B cell (primary cell): ENCODE results near the gene KMT2C. TPM values are rescaled to one million over a fixed set of nuclear protein-coding genes. Genes with fewer than 3 reads are reported as not detected.

Experiments
- ATAC-seq: fragments of 200-7000 bp; cut with Tn5 transposase; one replicate; pipeline ENCODE4 v1.10.0; 2021; ENCODE audit warnings: low read depth, mild to moderate bottlenecking, moderate number of reproducible peaks, moderate library complexity
- CTCF ChIA-PET: fragments of 350-600 bp; sonication (Branson Sonifier 250); formaldehyde crosslinking; loops from one replicate; lab custom pipeline; 2021; ENCODE audit warnings: antibody characterized with exemption, inconsistent platforms; lab: Charles Lee
- POLR2A ChIA-PET: fragments of 350-600 bp; sonication (Branson Sonifier 250); formaldehyde crosslinking; loops from one replicate; lab custom pipeline; 2021; ENCODE audit warnings: antibody characterized with exemption; lab: Charles Lee
- DNase-seq: peaks from one replicate; pipeline ENCODE4 v3.0.0; 2013
- H2AFZ ChIP-seq: 2 replicates; pipeline ENCODE4 v1.6.1; 2012; ENCODE audit warnings: mild to moderate bottlenecking, low read depth, low read length; ENCODE audit not compliant: insufficient read depth, poor library complexity, severe bottlenecking
- H3K27ac ChIP-seq, 2 donors: 1 replicate in 1 of 2; 2 replicates in 1 of 2; pipeline ENCODE4 v1.5.1; 2012 to 2013; ENCODE audit warnings: low read length in 2 of 2, mild to moderate bottlenecking in 2 of 2, moderate library complexity in 1 of 2
- H3K27me3 ChIP-seq, 4 experiments: fragments of 200-600 bp in 1 of 4; sonication (generic) in 1 of 4; replicated peaks in 1 of 4; 1 replicate in 2 of 4; 2 replicates in 2 of 4; pipeline versions ENCODE4 v1.6.1 to v1.7.0; 2013 to 2016; ENCODE audit warnings: low read length in 3 of 4, mild to moderate bottlenecking in 2 of 4, mixed read lengths in 1 of 4, moderate library complexity in 1 of 4; ENCODE audit not compliant: insufficient read depth in 4 of 4, control insufficient read depth in 3 of 4; ENCODE audit errors: control extremely low read depth in 1 of 4
- H3K36me3 ChIP-seq, 2 experiments: replicated peaks in 1 of 2; 1 replicate in 1 of 2; 2 replicates in 1 of 2; pipeline versions ENCODE4 v1.6.1 to v1.7.1; 2013; ENCODE audit warnings: low read length in 1 of 2; ENCODE audit not compliant: insufficient read depth in 2 of 2, control insufficient read depth in 1 of 2; ENCODE audit errors: control extremely low read depth in 1 of 2, extremely low read depth in 1 of 2
- H3K4me1 ChIP-seq, 2 donors: fragments of 200-600 bp in 1 of 2; sonication (generic) in 1 of 2; 1 replicate in 1 of 2; 2 replicates in 1 of 2; pipeline versions ENCODE4 v1.5.1 to v1.6.1; 2013 to 2017; ENCODE audit warnings: low read length in 2 of 2; ENCODE audit not compliant: control insufficient read depth in 2 of 2, insufficient read depth in 2 of 2
- H3K4me2 ChIP-seq: replicated peaks from 2 replicates; pipeline ENCODE3; 2012; ENCODE audit warnings: mild to moderate bottlenecking, low read depth, low read length; ENCODE audit not compliant: poor library complexity, severe bottlenecking
- H3K4me3 ChIP-seq, 5 experiments: fragments of 200-600 bp in 1 of 5; sonication (generic) in 1 of 5; 1 replicate in 3 of 5; 2 replicates in 2 of 5; pipeline versions ENCODE4 v1.5.1 to v1.7.0; 2011 to 2016; ENCODE audit warnings: low read length in 4 of 5, mild to moderate bottlenecking in 4 of 5, low read depth in 2 of 5, control low read depth in 1 of 5, moderate library complexity in 1 of 5; ENCODE audit not compliant: insufficient read depth in 1 of 5; ENCODE audit errors: control extremely low read depth in 1 of 5, extremely low read depth in 1 of 5
- H3K79me2 ChIP-seq: fragments of 200-600 bp; sonication (generic); one replicate; pipeline ENCODE4 v1.6.0; 2016; ENCODE audit warnings: low read length; ENCODE audit not compliant: control insufficient read depth, insufficient read depth
- H3K9ac ChIP-seq: fragments of 200-600 bp; sonication (generic); 2 replicates; pipeline ENCODE4 v1.6.1; 2017; ENCODE audit warnings: mild to moderate bottlenecking, low read length, moderate library complexity
- H3K9me3 ChIP-seq, 3 donors: one replicate each; pipeline versions ENCODE4 v1.6.1 to v1.7.1; 2013; ENCODE audit warnings: low read length in 2 of 3; ENCODE audit not compliant: control insufficient read depth in 2 of 3, insufficient read depth in 1 of 3; ENCODE audit errors: control extremely low read depth in 1 of 3
- H4K20me1 ChIP-seq: 2 replicates; pipeline ENCODE4 v1.6.0; 2012; ENCODE audit warnings: mild to moderate bottlenecking, low read length; ENCODE audit not compliant: insufficient read depth, control insufficient read depth, poor library complexity, severe bottlenecking
- H3K27ac Mint-ChIP-seq: one replicate; pipeline ENCODE4 v1.8.0; 2021; ENCODE audit warnings: mixed read lengths
- H3K27me3 Mint-ChIP-seq: one replicate; pipeline ENCODE4 v1.8.0; 2021; ENCODE audit warnings: mixed read lengths
- H3K4me1 Mint-ChIP-seq: one replicate; pipeline ENCODE4 v1.8.0; 2021; ENCODE audit warnings: mixed read lengths
- H3K4me3 Mint-ChIP-seq: one replicate; pipeline ENCODE4 v1.8.0; 2021; ENCODE audit warnings: mixed read lengths
- H3K9me3 Mint-ChIP-seq: one replicate; pipeline ENCODE4 v1.8.0; 2022; ENCODE audit warnings: mixed read lengths; ENCODE audit not compliant: insufficient read depth
- EZH2 ChIP-seq: IDR thresholded peaks from 2 replicates; pipeline ENCODE4 v1.6.1; 2012; ENCODE audit warnings: borderline replicate concordance, low read depth, mild to moderate bottlenecking, moderate library complexity, low read length; ENCODE audit not compliant: insufficient read depth, poor library complexity, severe bottlenecking
- WGBS: methylation state at CpG from one replicate; pipeline ENCODE4 v1.1.5; 2013; ENCODE audit warnings: missing lambda C conversion rate; ENCODE audit not compliant: insufficient coverage; 5-methylcytosine and 5-hydroxymethylcytosine counted together
- intact Hi-C: fragments of 100-400 bp; cut with micrococcal nuclease; formaldehyde crosslinking; loops from one replicate; pipeline ENCODE4 v1.10.0; 2022
- polyA plus RNA-seq: library from polyadenylated mRNA; depleted of rRNA; stranded (reverse); fragments of >200 nt; gene quantifications from 2 replicates; pipeline ENCODE4 v1.2.3, GENCODE V29; 2012
- total RNA-seq, 2 donors: library from RNA; stranded (reverse); fragments of 120-200 nt in 1 of 2; gene quantifications; 1 replicate in 1 of 2; 2 replicates in 1 of 2; pipeline versions ENCODE4 v1.2.3 to v1.2.4, GENCODE V29; 2013 to 2022
- TF ChIP-seq, protein P1 (sequence below): fragments of 200-600 bp; IDR thresholded peaks from one replicate; pipeline ENCODE4 v1.8.0; 2022; ENCODE audit warnings: antibody characterized with exemption, mild to moderate bottlenecking

KMT2C gene
- total and polyA plus RNA-seq, 2 donors (not counting 1 experiment from before 2014, with no cell fraction given), result 14.9 to 171 TPM

DNA sequence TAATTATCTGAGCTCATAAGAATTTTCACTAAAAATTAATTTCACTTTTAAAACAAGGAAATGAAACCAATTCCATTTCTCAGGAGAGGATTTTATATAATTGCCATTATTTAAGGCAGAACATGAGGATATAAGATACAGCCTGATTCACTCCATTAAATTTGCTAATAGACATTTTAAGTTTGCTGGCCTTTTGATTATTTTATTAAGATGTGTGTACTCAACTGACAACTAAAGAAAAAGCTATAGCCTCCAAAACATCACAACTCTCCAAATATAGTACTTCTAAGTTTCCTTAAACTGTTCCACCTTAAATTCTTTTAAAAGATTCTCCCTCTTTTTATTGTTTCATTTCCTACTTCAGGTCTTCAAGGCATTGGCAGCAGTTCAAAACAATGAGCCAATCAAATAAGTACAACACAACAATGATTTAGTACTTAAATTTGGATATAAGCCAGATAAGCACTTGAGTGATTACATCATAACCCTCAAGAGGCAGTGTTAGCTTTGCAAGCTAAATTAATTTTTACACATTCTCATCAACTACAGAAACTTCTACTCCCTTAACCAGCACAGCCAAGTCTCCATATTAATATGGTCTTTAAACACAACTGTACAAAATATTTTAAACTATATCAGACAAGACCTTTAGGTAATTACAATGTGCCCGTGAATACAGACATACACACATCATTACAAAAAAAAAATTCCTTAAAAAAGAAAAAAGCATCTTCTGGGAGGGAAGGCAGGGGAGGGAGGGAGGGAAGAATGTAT is 121.8 kb downstream of the KMT2C start:
- Histone ChIP-seq H3K4me3 (no peak overlapping the region), H4K20me1 (peaks cover 31% of the 10 kb centered on the region), H3K9ac (no peak overlapping the region), H3K36me3 (peaks cover 2 to 23% of the 10 kb centered on the region in 2 experiments), H3K9me3 (no peaks in the 10 kb centered on the region), H3K4me1 (peaks cover 3 to 9% of the 10 kb centered on the region in 2 donors), H3K27ac (no peak overlapping the region), H3K27me3 (no peaks in the 10 kb centered on the region), H3K4me2 (peak overlapping the region; percentile 34), H3K79me2 (peaks cover 35% of the 10 kb centered on the region), H2AFZ (no peak overlapping the region)
- POLR2A ChIA-PET, result no interaction called here
- ATAC-seq, result no peak
- Mint-ChIP-seq H3K4me3 (peak overlapping the region; percentile 48), H3K9me3 (no peaks in the 10 kb centered on the region), H3K27ac (peak overlapping the region; percentile 53), H3K4me1 (peaks cover 30% of the 10 kb centered on the region), H3K27me3 (no peaks in the 10 kb centered on the region)
- TF ChIP-seq EZH2, result no peak
- TF ChIP-seq, protein P1, sequence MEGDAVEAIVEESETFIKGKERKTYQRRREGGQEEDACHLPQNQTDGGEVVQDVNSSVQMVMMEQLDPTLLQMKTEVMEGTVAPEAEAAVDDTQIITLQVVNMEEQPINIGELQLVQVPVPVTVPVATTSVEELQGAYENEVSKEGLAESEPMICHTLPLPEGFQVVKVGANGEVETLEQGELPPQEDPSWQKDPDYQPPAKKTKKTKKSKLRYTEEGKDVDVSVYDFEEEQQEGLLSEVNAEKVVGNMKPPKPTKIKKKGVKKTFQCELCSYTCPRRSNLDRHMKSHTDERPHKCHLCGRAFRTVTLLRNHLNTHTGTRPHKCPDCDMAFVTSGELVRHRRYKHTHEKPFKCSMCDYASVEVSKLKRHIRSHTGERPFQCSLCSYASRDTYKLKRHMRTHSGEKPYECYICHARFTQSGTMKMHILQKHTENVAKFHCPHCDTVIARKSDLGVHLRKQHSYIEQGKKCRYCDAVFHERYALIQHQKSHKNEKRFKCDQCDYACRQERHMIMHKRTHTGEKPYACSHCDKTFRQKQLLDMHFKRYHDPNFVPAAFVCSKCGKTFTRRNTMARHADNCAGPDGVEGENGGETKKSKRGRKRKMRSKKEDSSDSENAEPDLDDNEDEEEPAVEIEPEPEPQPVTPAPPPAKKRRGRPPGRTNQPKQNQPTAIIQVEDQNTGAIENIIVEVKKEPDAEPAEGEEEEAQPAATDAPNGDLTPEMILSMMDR, result no peak
- CTCF ChIA-PET, result interaction anchor here (1.0 to 2.1 kb wide), 4 partner anchors 9 to 392 kb away, joined by 3 to 7 read pairs (median 4); no protein-coding TSS in a partner anchor
- intact Hi-C loops, result no loop called here
- DNase-seq, result peak; percentile 40
- WGBS, result no CpG with 5 or more reads among the region's 1 CpG

GRCh38 chr7:152313217-152313616 is 122.6 kb downstream of the KMT2C start:
- CTCF ChIA-PET, result interaction anchor here (1.0 to 2.1 kb wide), 4 partner anchors 8 to 393 kb away, joined by 3 to 7 read pairs (median 4); no protein-coding TSS in a partner anchor

More at GRCh38 chr7:152313217-152313616, 122.6 kb downstream of the KMT2C start:
- no peaks in the 10 kb centered on the region for H3K9me3 ChIP-seq
- no peak overlapping the region for H3K27ac ChIP-seq
- H3K79me2 ChIP-seq, result peaks cover 29% of the 10 kb centered on the region
- TF ChIP-seq, protein P1, result no peak
- no peak for TF ChIP-seq EZH2
- Mint-ChIP-seq H3K27ac (no peak overlapping the region), H3K4me3 (no peak overlapping the region), H3K9me3 (no peaks in the 10 kb centered on the region), H3K4me1 (peaks cover 30% of the 10 kb centered on the region), H3K27me3 (no peaks in the 10 kb centered on the region)
- H3K9ac ChIP-seq, result no peak overlapping the region
- intact Hi-C loops, result no loop called here
- DNase-seq, result no peak
- H3K4me3 ChIP-seq, result no peak overlapping the region
- H4K20me1 ChIP-seq, result peaks cover 28% of the 10 kb centered on the region
- H3K4me1 ChIP-seq, result peaks cover 3 to 9% of the 10 kb centered on the region in 2 donors
- no peak for ATAC-seq
- H3K27me3 ChIP-seq, result no peaks in the 10 kb centered on the region
- POLR2A ChIA-PET, result interaction anchor here (0.7 kb wide), 1 partner anchor 304 kb away, joined by 4 read pairs; no protein-coding TSS in a partner anchor
- H3K4me2 ChIP-seq, result no peak overlapping the region
- H3K36me3 ChIP-seq, result peaks cover 2 to 30% of the 10 kb centered on the region in 2 experiments
- no peak overlapping the region for H2AFZ ChIP-seq
